Esophagus muscularis mucosa (tissue), 3 donors: ENCODE measurements around the gene PPL.

Experiments used
- CTCF ChIP-seq, 3 experiments: fragments of 200-600 bp in 2 of 3; fragments of 450-650 bp in 1 of 3; sonication (generic) in 2 of 3; IDR thresholded peaks; one replicate each; pipeline ENCODE4 v1.5.1; 2017 to 2019; ENCODE audit warnings: antibody characterized with exemption in 3 of 3, mild to moderate bottlenecking in 2 of 3, moderate library complexity in 1 of 3
- EP300 ChIP-seq: sonication (generic); formaldehyde crosslinking; IDR thresholded peaks from one replicate; pipeline ENCODE4 v1.6.1; 2017; ENCODE audit warnings: antibody characterized with exemption

- TF ChIP-seq CTCF (IDR thresholded peaks at IDR 0.05) (no peak), EP300 (no peak)
Observed at GRCh38 chr16:4879049-4879448, 57.9 kb downstream of the PPL start.
